Mesothelial cell of epicardium (in vitro differentiated cells): ENCODE results near the gene COL23A1. TPM values are rescaled to one million over a fixed set of nuclear protein-coding genes. Genes with fewer than 3 reads are reported as not detected.
A peak's percentile ranks its signal among the peaks of the same experiment; 100 is the strongest.

Source experiments
- DNase-seq, 2 experiments: peaks; one replicate each; pipeline ENCODE4 v3.0.0; 2021; ENCODE audit warnings: low spot score in 2 of 2; ENCODE audit not compliant: unreplicated experiment in 2 of 2
- H3K27ac Mint-ChIP-seq: 2 replicates; pipeline ENCODE4 v1.8.0; 2021; ENCODE audit warnings: mixed read lengths
- H3K27me3 Mint-ChIP-seq: 2 replicates; pipeline ENCODE4 v1.8.0; 2021; ENCODE audit warnings: low read depth, mixed read lengths
- H3K36me3 Mint-ChIP-seq: 2 replicates; pipeline ENCODE4 v1.8.0; 2021; ENCODE audit warnings: mixed read lengths
- H3K4me1 Mint-ChIP-seq: 2 replicates; pipeline ENCODE4 v1.8.0; 2021; ENCODE audit warnings: mixed read lengths
- H3K4me3 Mint-ChIP-seq: 2 replicates; pipeline ENCODE4 v1.8.0; 2021; ENCODE audit warnings: mild to moderate bottlenecking, moderate library complexity, mixed read lengths
- H3K9me3 Mint-ChIP-seq: 2 replicates; pipeline ENCODE4 v1.8.0; 2021; ENCODE audit warnings: mixed read lengths
- CTCF ChIP-seq: fragments of 200-600 bp; sonication (generic); IDR thresholded peaks from one replicate; pipeline ENCODE4 v1.5.0; 2021; ENCODE audit warnings: antibody characterized with exemption; ENCODE audit not compliant: unreplicated experiment
- total RNA-seq: library from RNA; stranded (reverse); gene quantifications from 3 replicates; pipeline ENCODE4 v1.2.1, GENCODE V29; 2021

COL23A1 gene
- 12.3 to 13.7 TPM (median 13.6 TPM) in 3 replicates for total RNA-seq

DNA sequence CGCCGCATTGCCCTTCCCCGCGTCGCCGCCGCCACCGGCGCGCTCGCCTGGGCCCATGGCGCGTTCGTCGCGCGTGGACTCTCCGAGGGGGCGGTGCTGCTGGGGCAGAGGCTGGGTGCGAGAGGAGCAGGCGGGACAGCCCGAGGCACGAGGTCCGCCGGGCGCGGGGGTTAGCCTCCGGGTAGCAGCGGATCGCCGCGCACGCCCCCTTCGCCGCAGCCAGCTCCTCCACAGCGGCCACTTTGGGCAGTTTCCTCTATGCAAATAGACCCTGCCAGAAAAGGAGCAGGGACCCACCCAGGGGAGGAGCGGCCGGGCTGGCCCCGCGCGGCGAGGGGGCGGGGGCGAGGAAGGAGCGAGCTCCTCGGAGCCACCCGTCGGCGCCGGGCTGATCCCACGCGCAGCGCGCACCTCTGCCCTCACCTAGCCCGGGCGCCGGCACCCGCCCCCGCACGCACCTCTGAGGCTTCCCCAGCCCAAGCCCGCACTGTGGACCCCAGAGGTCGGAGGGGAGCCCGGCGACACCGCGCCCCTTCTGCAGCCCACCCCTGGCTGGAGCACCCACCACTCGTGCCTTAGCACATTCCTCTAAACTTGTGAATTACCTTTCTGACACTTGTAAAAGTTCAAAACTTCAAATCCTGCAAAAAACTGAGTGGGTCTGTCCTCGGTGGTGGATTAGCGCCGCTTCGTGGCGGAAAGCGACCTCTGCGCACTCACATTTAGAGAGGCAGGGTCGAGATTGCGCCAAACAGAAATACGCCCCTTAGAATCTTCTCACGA lies at the start of gene COL23A1:
COL23A1 (minus strand) TSS at position 253 of the 783 bp plus-strand sequence.
- peaks cover 38% of the 10 kb centered on the region for H3K4me1 Mint-ChIP-seq

DNA sequence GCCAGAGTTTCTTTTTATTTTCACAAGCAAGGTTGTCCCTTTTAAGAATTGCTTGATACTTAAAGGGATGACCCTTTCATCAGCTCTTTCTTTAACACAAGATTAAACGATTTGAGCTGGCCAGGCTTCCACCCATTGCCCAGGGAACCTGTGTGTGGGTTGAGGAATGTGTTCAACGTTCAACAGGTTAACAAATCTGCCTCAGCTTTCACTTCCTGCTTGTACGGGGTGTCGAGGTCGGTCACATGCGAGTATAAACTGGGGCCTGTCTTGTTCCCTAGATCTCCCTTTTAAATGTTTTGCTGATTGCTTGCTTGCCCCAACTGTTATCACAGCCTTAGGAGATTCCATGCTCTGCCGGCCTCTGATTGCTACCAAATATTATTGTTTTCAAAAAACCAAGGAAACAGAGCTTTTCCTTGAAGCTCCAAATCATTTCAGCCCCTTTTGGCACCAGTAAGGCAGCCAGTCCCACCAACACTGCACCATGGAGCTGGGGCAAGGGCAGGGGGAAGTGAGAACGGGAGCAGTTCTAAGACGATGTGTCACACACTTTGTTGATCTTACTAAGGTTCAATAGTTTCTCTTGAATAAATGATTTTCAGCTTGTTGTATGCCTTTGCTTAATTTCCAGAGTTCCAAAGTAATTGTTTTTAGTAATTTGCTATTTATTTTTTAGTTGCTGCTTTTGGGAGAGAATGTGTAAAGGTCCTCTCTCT lies 47.3 kb upstream of the COL23A1 start:
- no peak overlapping the region for H3K27ac Mint-ChIP-seq
- peaks cover 2% of the 10 kb centered on the region for H3K36me3 Mint-ChIP-seq
- no peak for TF ChIP-seq CTCF
- peaks cover 26% of the 10 kb centered on the region for H3K4me1 Mint-ChIP-seq
- H3K4me3 Mint-ChIP-seq, result no peak overlapping the region
- DNase-seq, result no peak
- H3K27me3 Mint-ChIP-seq, result no peaks in the 10 kb centered on the region
- peaks cover 12% of the 10 kb centered on the region for H3K9me3 Mint-ChIP-seq

More for the DNA sequence above, at the start of gene COL23A1:
- TF ChIP-seq CTCF, result peak; percentile 73
- Mint-ChIP-seq H3K27ac (peak within 1 kb of the TSS; percentile 37), H3K36me3 (peaks cover 22% of the 10 kb centered on the region), H3K4me3 (peak within 1 kb of the TSS; percentile 78), H3K9me3 (peaks cover 15% of the 10 kb centered on the region), H3K27me3 (peaks cover 30% of the 10 kb centered on the region)
- DNase-seq, result peak; percentile 47 to 73

DNA sequence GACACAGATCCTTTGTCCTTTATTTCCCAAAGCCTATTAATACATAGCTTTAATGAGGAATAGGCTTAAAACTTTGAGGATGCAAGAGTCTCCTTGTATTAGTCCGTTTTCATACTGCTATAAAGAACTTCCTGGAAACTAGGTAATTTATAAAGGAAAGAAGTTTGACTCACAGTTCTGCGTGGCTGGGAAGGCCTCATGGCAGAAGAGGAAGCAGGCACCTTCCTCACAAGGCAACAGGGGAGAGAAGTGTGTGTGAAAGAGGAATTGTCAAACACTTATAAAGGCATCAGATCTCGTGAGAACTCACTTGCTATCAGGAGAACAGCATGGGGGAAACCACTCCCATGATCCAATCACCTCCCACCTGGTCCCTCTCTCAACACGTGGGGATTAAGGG lies 42.1 kb upstream of the COL23A1 start:
- H3K9me3 Mint-ChIP-seq, result peaks cover 3% of the 10 kb centered on the region
- H3K36me3 Mint-ChIP-seq, result no peaks in the 10 kb centered on the region
- peaks cover 41% of the 10 kb centered on the region for H3K4me1 Mint-ChIP-seq
- no peaks in the 10 kb centered on the region for H3K27me3 Mint-ChIP-seq
- no peak for DNase-seq
- H3K4me3 Mint-ChIP-seq, result no peak overlapping the region
- no peak for TF ChIP-seq CTCF
- no peak overlapping the region for H3K27ac Mint-ChIP-seq

DNA sequence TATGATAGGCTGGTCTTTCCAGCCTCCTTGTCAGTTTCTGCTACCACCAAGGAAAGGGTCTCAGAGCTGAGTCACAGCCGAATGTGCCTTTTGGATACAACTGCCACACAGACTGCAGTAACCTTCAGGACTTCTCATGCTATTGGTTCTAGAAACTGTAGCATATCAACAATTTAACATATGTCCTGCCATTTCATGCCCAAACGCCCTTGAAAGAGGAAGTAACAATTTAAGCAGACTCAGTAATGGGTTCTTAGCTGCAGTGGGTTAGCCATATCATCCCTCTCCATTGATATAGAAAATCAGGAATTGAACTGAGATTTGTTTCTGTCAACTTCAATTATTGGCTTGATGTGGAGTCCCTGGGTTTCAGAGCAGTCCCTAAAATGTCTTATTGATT lies 40.8 kb upstream of the COL23A1 start:
- Mint-ChIP-seq H3K9me3 (peaks cover 3% of the 10 kb centered on the region), H3K27me3 (no peaks in the 10 kb centered on the region), H3K36me3 (no peaks in the 10 kb centered on the region), H3K27ac (peak overlapping the region; percentile 10), H3K4me3 (no peak overlapping the region), H3K4me1 (peaks cover 39% of the 10 kb centered on the region)
- no peak for TF ChIP-seq CTCF
- DNase-seq, result no peak

- DNase-seq, result no peak
- H3K4me3 Mint-ChIP-seq, result no peak overlapping the region
Observed at GRCh38 chr5:178630475-178630930, 40.3 kb upstream of the COL23A1 start.

More at GRCh38 chr5:178630475-178630930, 40.3 kb upstream of the COL23A1 start:
- peaks cover 39% of the 10 kb centered on the region for H3K4me1 Mint-ChIP-seq
- H3K27me3 Mint-ChIP-seq, result no peaks in the 10 kb centered on the region
- no peak for TF ChIP-seq CTCF
- H3K36me3 Mint-ChIP-seq, result no peaks in the 10 kb centered on the region
- peaks cover 3% of the 10 kb centered on the region for H3K9me3 Mint-ChIP-seq
- peak overlapping the region; percentile 10 for H3K27ac Mint-ChIP-seq
